H1 (cell line): ENCODE data around the gene GPS2. TPM values are rescaled to one million over a fixed set of nuclear protein-coding genes. Genes with fewer than 3 reads are reported as not detected.

Source experiments
- CTCF ChIA-PET: fragments of 300-600 bp; sonication (Branson Sonifier 250); formaldehyde crosslinking; loops from one replicate; lab custom pipeline; 2021; ENCODE audit not compliant: partially characterized antibody; lab: Charles Lee
- POLR2A ChIA-PET: fragments of 300-600 bp; sonication (Branson Sonifier 250); formaldehyde crosslinking; loops from one replicate; lab custom pipeline; 2021; ENCODE audit warnings: inconsistent platforms; ENCODE audit not compliant: partially characterized antibody; lab: Charles Lee
- DNase-seq, 2 experiments: peaks; one replicate each; pipeline versions ENCODE4 v3.0.0 to v3.0.0-alpha.2; 2010 to 2022; ENCODE audit warnings: low spot score in 2 of 2, low read depth in 1 of 2, mixed read lengths in 1 of 2
- FAIRE-seq: peaks from 2 replicates; lab custom pipeline; 2011; peaks lifted over from hg19 to GRCh38; lab: Jason Lieb, UNC
- H2AFZ ChIP-seq: 2 replicates; pipeline ENCODE4 v1.8.1; 2012; ENCODE audit warnings: low read length, inconsistent platforms
- H2AK5ac ChIP-seq: 2 replicates; pipeline ENCODE4 v1.6.1; 2013; ENCODE audit warnings: low read depth, low read length
- H2BK120ac ChIP-seq: replicated peaks from 2 replicates; pipeline ENCODE3; 2013; ENCODE audit warnings: low read depth, low read length, inconsistent platforms
- H2BK12ac ChIP-seq: 2 replicates; pipeline ENCODE4 v1.6.1; 2013; ENCODE audit warnings: low read depth, low read length
- H2BK15ac ChIP-seq: 2 replicates; pipeline ENCODE4 v1.6.1; 2013; ENCODE audit warnings: low read length
- H2BK20ac ChIP-seq: 2 replicates; pipeline ENCODE4 v1.6.1; 2013; ENCODE audit warnings: low read length
- H2BK5ac ChIP-seq: 2 replicates; pipeline ENCODE4 v1.6.1; 2013; ENCODE audit warnings: low read depth, low read length
- H3K14ac ChIP-seq: 2 replicates; pipeline ENCODE4 v1.6.1; 2013; ENCODE audit warnings: inconsistent platforms; ENCODE audit not compliant: insufficient read length
- H3K18ac ChIP-seq: 2 replicates; pipeline ENCODE4 v1.6.1; 2013; ENCODE audit warnings: low read length; ENCODE audit errors: extremely low read depth
- H3K23ac ChIP-seq: 2 replicates; pipeline ENCODE4 v1.6.1; 2013; ENCODE audit warnings: inconsistent platforms; ENCODE audit not compliant: insufficient read length
- H3K23me2 ChIP-seq: 2 replicates; pipeline ENCODE4 v1.6.1; 2013; ENCODE audit warnings: low read depth, low read length
- H3K27ac ChIP-seq: 2 replicates; pipeline ENCODE4 v1.6.1; 2011; ENCODE audit warnings: low read depth, low read length, inconsistent platforms
- H3K27me3 ChIP-seq, 4 experiments: replicated peaks in 1 of 4; 1 replicate in 1 of 4; 2 replicates in 3 of 4; pipeline versions ENCODE4 v1.6.1 to v1.8.1; 2011 to 2013; ENCODE audit warnings: low read length in 3 of 4, mild to moderate bottlenecking in 3 of 4, inconsistent platforms in 2 of 4, mixed read lengths in 2 of 4, moderate library complexity in 1 of 4; ENCODE audit not compliant: control insufficient read depth in 3 of 4, insufficient read depth in 3 of 4; ENCODE audit errors: extremely low read depth in 1 of 4
- H3K36me3 ChIP-seq, 4 experiments: 2 replicates each; pipeline versions ENCODE4 v1.6.1 to v1.8.1; 2011 to 2013; ENCODE audit warnings: mild to moderate bottlenecking in 4 of 4, low read length in 3 of 4, moderate library complexity in 2 of 4, control low read depth in 1 of 4, inconsistent platforms in 1 of 4; ENCODE audit not compliant: insufficient read depth in 4 of 4, control insufficient read depth in 2 of 4
- H3K4ac ChIP-seq: replicated peaks from 2 replicates; pipeline ENCODE3; 2013; ENCODE audit warnings: low read length, low read depth, mixed read lengths, inconsistent platforms; ENCODE audit not compliant: insufficient read length
- H3K4me1 ChIP-seq, 4 experiments: replicated peaks in 1 of 4; 1 replicate in 1 of 4; 2 replicates in 3 of 4; pipeline versions ENCODE4 v1.6.1 to v1.8.1; 2011 to 2013; ENCODE audit warnings: low read length in 3 of 4, inconsistent platforms in 2 of 4, mixed read lengths in 1 of 4; ENCODE audit not compliant: insufficient read depth in 4 of 4, control insufficient read depth in 3 of 4
- H3K4me2 ChIP-seq, 2 experiments: 2 replicates each; pipeline versions ENCODE4 v1.6.1 to v1.8.1; 2011 to 2013; ENCODE audit warnings: low read depth in 2 of 2, low read length in 2 of 2, control low read depth in 1 of 2, inconsistent platforms in 1 of 2, mild to moderate bottlenecking in 1 of 2; ENCODE audit not compliant: insufficient read depth in 1 of 2
- H3K4me3 ChIP-seq, 4 experiments: fragments of 200-600, 300-600 bp in 1 of 4; sonication (generic), shearing (Covaris generic), sonication (Bioruptor Twin) in 1 of 4; 2 replicates each; pipeline versions ENCODE4 v1.5.1 to v1.8.1; 2011 to 2016; ENCODE audit warnings: low read length in 4 of 4, low read depth in 3 of 4, control low read depth in 2 of 4, inconsistent platforms in 2 of 4, mild to moderate bottlenecking in 2 of 4, mixed read lengths in 1 of 4, moderate library complexity in 1 of 4; ENCODE audit not compliant: insufficient read depth in 2 of 4; ENCODE audit errors: extremely low read depth in 1 of 4
- H3K56ac ChIP-seq: replicated peaks from 2 replicates; pipeline ENCODE3; 2013; ENCODE audit warnings: low read depth, mild to moderate bottlenecking, mixed read lengths, low read length, inconsistent platforms; ENCODE audit not compliant: insufficient read length
- H3K79me1 ChIP-seq: 2 replicates; pipeline ENCODE4 v1.6.1; 2013; ENCODE audit warnings: low read depth, low read length, control low read depth
- H3K79me2 ChIP-seq, 2 experiments: 2 replicates each; pipeline versions ENCODE4 v1.6.1 to v1.8.1; 2012 to 2013; ENCODE audit warnings: low read length in 2 of 2, mild to moderate bottlenecking in 2 of 2, inconsistent platforms in 1 of 2; ENCODE audit not compliant: insufficient read depth in 2 of 2, control insufficient read depth in 1 of 2
- H3K9ac ChIP-seq, 4 experiments: replicated peaks in 1 of 4; 1 replicate in 1 of 4; 2 replicates in 3 of 4; pipeline versions ENCODE4 v1.6.1 to v1.8.1; 2011 to 2013; ENCODE audit warnings: low read depth in 3 of 4, low read length in 3 of 4, control low read depth in 2 of 4, mild to moderate bottlenecking in 2 of 4, moderate library complexity in 2 of 4, inconsistent platforms in 1 of 4; ENCODE audit errors: extremely low read depth in 1 of 4
- H3K9me3 ChIP-seq, 2 experiments: 2 replicates each; pipeline versions ENCODE4 v1.6.1 to v1.8.1; 2012 to 2013; ENCODE audit warnings: mild to moderate bottlenecking in 2 of 2, moderate library complexity in 2 of 2, control low read depth in 1 of 2, inconsistent platforms in 1 of 2, low read depth in 1 of 2, low read length in 1 of 2, mixed read lengths in 1 of 2; ENCODE audit not compliant: insufficient read depth in 2 of 2
- H4K20me1 ChIP-seq, 2 experiments: replicated peaks in 1 of 2; 2 replicates each; pipeline versions ENCODE3 to v1.8.1; 2011 to 2013; ENCODE audit warnings: inconsistent platforms in 2 of 2, low read length in 2 of 2, mild to moderate bottlenecking in 1 of 2; ENCODE audit not compliant: insufficient read depth in 2 of 2, control insufficient read depth in 1 of 2
- H4K5ac ChIP-seq: 2 replicates; pipeline ENCODE4 v1.6.1; 2013; ENCODE audit warnings: low read length, low read depth, mixed read lengths, inconsistent platforms; ENCODE audit not compliant: insufficient read length
- H4K8ac ChIP-seq: 2 replicates; pipeline ENCODE4 v1.8.0; 2013; ENCODE audit warnings: mild to moderate bottlenecking, moderate library complexity, low read length, inconsistent platforms; ENCODE audit not compliant: insufficient read depth; ENCODE audit errors: extremely low read depth
- H4K91ac ChIP-seq: replicated peaks from 2 replicates; pipeline ENCODE3; 2013; ENCODE audit warnings: low read length, mixed read lengths, inconsistent platforms; ENCODE audit not compliant: insufficient read length
- ASH2L ChIP-seq: fragments of 200-600, 300-600 bp; sonication (generic); IDR thresholded peaks from one replicate; pipeline ENCODE4 v1.7.1; 2017; ENCODE audit warnings: low read length
- JUN ChIP-seq: IDR thresholded peaks from 2 replicates; pipeline ENCODE4 v1.6.1; 2011; ENCODE audit warnings: low read depth, mild to moderate bottlenecking, improper control_type of control experiment, low read length
- MAFK ChIP-seq: IDR thresholded peaks from 2 replicates; pipeline ENCODE4 v1.6.1; 2012; ENCODE audit warnings: low read depth, mild to moderate bottlenecking, improper control_type of control experiment, low read length
- NRF1 ChIP-seq: IDR thresholded peaks from 2 replicates; pipeline ENCODE4 v1.6.1; 2011; ENCODE audit warnings: mild to moderate bottlenecking, low read depth, low read length, improper control_type of control experiment
- POLR2A ChIP-seq, 2 experiments: IDR thresholded peaks; 1 replicate in 1 of 2; 2 replicates in 1 of 2; pipeline ENCODE4 v1.6.1; 2011; ENCODE audit warnings: low read depth in 2 of 2, low read length in 2 of 2, mild to moderate bottlenecking in 2 of 2; ENCODE audit errors: control extremely low read depth in 1 of 2
- POLR2AphosphoS5 ChIP-seq: IDR thresholded peaks from 2 replicates; pipeline ENCODE4 v1.6.1; 2011; ENCODE audit warnings: low read depth, low read length
- SAP30 ChIP-seq: fragments of 300-600 bp; sonication (generic); IDR thresholded peaks from 2 replicates; pipeline ENCODE4 v1.7.1; 2012; ENCODE audit warnings: low read length, moderate library complexity, mild to moderate bottlenecking, inconsistent platforms; ENCODE audit not compliant: insufficient read depth, insufficient replicate concordance
- SIN3A ChIP-seq, 2 experiments: IDR thresholded peaks in 1 of 2; conservative IDR thresholded peaks in 1 of 2; 2 replicates each; pipeline ENCODE4 v1.6.1; 2011 to 2012; ENCODE audit warnings: low read length in 2 of 2, improper control_type of control experiment in 1 of 2, low read depth in 1 of 2, mild to moderate bottlenecking in 1 of 2
- SP1 ChIP-seq: IDR thresholded peaks from 2 replicates; pipeline ENCODE4 v1.6.1; 2011; ENCODE audit warnings: low read depth, low read length
- TAF1 ChIP-seq: IDR thresholded peaks from 2 replicates; pipeline ENCODE4 v1.6.1; 2011; ENCODE audit warnings: mild to moderate bottlenecking, low read depth, low read length
- TBP ChIP-seq: IDR thresholded peaks from 2 replicates; pipeline ENCODE4 v1.6.1; 2011; ENCODE audit warnings: low read depth, low read length, improper control_type of control experiment
- WGBS, 2 experiments: shearing (Covaris generic) in 1 of 2; methylation state at CpG; one replicate each; pipeline versions ENCODE4 v1.1.6 to v1.1.7; 2013 to 2015; ENCODE audit warnings: low lambda C conversion rate in 2 of 2, mixed read lengths in 2 of 2, inconsistent platforms in 1 of 2, low coverage in 1 of 2, missing lambda C conversion rate in 1 of 2; ENCODE audit not compliant: insufficient replicate concordance in 2 of 2, insufficient coverage in 1 of 2, insufficient read length in 1 of 2; ENCODE audit errors: extremely low coverage in 1 of 2, missing lambda C conversion rate in 1 of 2; 5-methylcytosine and 5-hydroxymethylcytosine counted together
- polyA plus RNA-seq, 7 experiments: library from polyadenylated mRNA; depleted of rRNA in 3 of 7; stranded (reverse) in 5 of 7; unstranded in 2 of 7; fragments of >200 nt in 5 of 7; fragments of 200-250 nt in 2 of 7; gene quantifications; 1 replicate in 5 of 7; 2 replicates in 1 of 7; 4 replicates in 1 of 7; pipeline versions ENCODE4 v1.2.1 to v1.2.3, GENCODE V29; 2011 to 2013; ENCODE audit warnings: missing spikeins in 2 of 7, mixed read lengths in 2 of 7
- total RNA-seq: library from RNA; stranded (reverse); fragmentation: NEBNext Ultra II Directional; extraction: Animal tissue kit (Norgen Biotek cat#: 25700); gene quantifications from 2 replicates; pipeline ENCODE4 v1.2.1, GENCODE V29; 2021

GPS2 gene
- total and polyA plus RNA-seq, 2 of the 8 experiments (the other 6 are each of a cell fraction or from before 2014, with no cell fraction given) = 67.0 to 152 TPM

GRCh38 chr17:7308625-7309433 lies 6.3 kb downstream of the GPS2 start:
- Histone ChIP-seq H2AK5ac (peak overlapping the region; percentile 96; the same call in 1 of the 2 replicates), H3K4me1 (peaks cover 0 to 14% (median 6%) of the 10 kb centered on the region in 4 experiments; a peak in 5 of 7 replicates), H4K20me1 (peaks cover 21 to 26% of the 10 kb centered on the region in 2 experiments), H4K8ac (peak overlapping the region; percentile 88; the same call in 1 of the 2 replicates), H4K5ac (peak overlapping the region; percentile 72), H3K79me1 (peaks cover 12% of the 10 kb centered on the region), H2BK15ac (0 out of 2 replicates have a peak overlapping the region, but pooled peaks have one; percentile 88), H2BK12ac (no peak overlapping the region), H3K14ac (no peak overlapping the region), H3K23ac (no peak overlapping the region), H3K9me3 (no peaks in the 10 kb centered on the region)
- FAIRE-seq = peak; percentile 19
- WGBS, 2 experiments = 0% methylated on average over 14 of the region's 14 CpGs; no CpG with 5 or more reads in 1 of the 2 experiments
- TF ChIP-seq MAFK (no peak), SIN3A (conservative IDR thresholded peaks at IDR 0.05 in 1 of 2, IDR thresholded peaks at IDR 0.05 in 1 of 2; ENCODE audit: low read depth in 1 of 2, low read length in 2 of 2) (peak; percentile 51 to 70; a peak in 3 of 4 replicates), POLR2A (IDR thresholded peaks at IDR 0.05; ENCODE audit: control extremely low read depth in 1 of 2, low read depth in 2 of 2, low read length in 2 of 2) (peak; percentile 50 to 66), SP1 (peak; percentile 47; the same call in 1 of the 2 replicates), JUN (no peak), POLR2AphosphoS5 (peak; percentile 16; the same call in 1 of the 2 replicates), TAF1 (0 out of 2 replicates have a peak, but pooled peaks have one; percentile 38), SAP30 (peak; percentile 73), TBP (peak; percentile 34; the same call in 1 of the 2 replicates), ASH2L (peak; percentile 63), NRF1 (no peak)
- TF ChIP-seq, all 59 proteins: peak for 8
- 0 out of 2 replicates have a peak overlapping the region, but pooled peaks have one; percentile 32 for H2BK20ac ChIP-seq
- H2BK5ac ChIP-seq = peak overlapping the region; percentile 97
- peak overlapping the region; percentile 71 to 98 (median 96) for H3K9ac ChIP-seq
- peak overlapping the region; percentile 88 to 99 for H3K4me2 ChIP-seq
- peak in 1 of 2 experiments; percentile 75 for DNase-seq
- H3K56ac ChIP-seq = peak overlapping the region; percentile 94
- H2BK120ac ChIP-seq = peak overlapping the region; percentile 70
- peak overlapping the region; percentile 93 for H3K18ac ChIP-seq
- peaks cover 27 to 44% (median 36%) of the 10 kb centered on the region in 4 experiments for H3K36me3 ChIP-seq
- H3K23me2 ChIP-seq = peaks cover 10% of the 10 kb centered on the region
- no peaks in the 10 kb centered on the region for H3K27me3 ChIP-seq
- H3K27ac ChIP-seq = peak overlapping the region; percentile 92
- H2AFZ ChIP-seq = no peak overlapping the region
- H3K4me3 ChIP-seq = peak overlapping the region; percentile 87 to 97 (median 90)
- peak overlapping the region; percentile 88 for H4K91ac ChIP-seq
- peaks cover 17 to 38% of the 10 kb centered on the region in 2 experiments for H3K79me2 ChIP-seq
- ChIA-PET CTCF (interaction anchor here (0.6 to 4.5 kb wide), 7 partner anchors 12 to 263 kb away, joined by 3 to 22 read pairs (median 3); partner anchors contain the start of gene ASGR1), POLR2A (interaction anchor here (0.8 to 11.3 kb wide), 32 partner anchors 9 to 263 kb away, joined by 3 to 223 read pairs (median 5); partner anchors contain the start of genes ACAP1, CLDN7, CTDNEP1 and DLG4)
- H3K4ac ChIP-seq = peak overlapping the region; percentile 99
